ENCODE data around the gene FRMD1. TPM values are rescaled to one million over a fixed set of nuclear protein-coding genes. Genes with fewer than 3 reads are reported as not detected.

Gene FRMD1
- total and polyA plus RNA-seq, 2 donors (not counting 1 experiment from before 2014, with no cell fraction given) = not detected

GRCh38 chr6:168122521-168122920 is 43.5 kb upstream of the FRMD1 start:
- ATAC-seq (ENCODE audit: low read depth) (no peak), DNase-seq (no peak)
- H3K27me3 ChIP-seq (replicated peaks in 1 of 4; ENCODE audit: control extremely low read depth in 1 of 4, control insufficient read depth in 3 of 4, insufficient read depth in 4 of 4, low read length in 3 of 4) = no peaks in the 10 kb centered on the region
- H3K27ac ChIP-seq (ENCODE audit: low read length in 2 of 2) = no peak overlapping the region
- no peaks in the 10 kb centered on the region for H4K20me1 ChIP-seq (ENCODE audit: control insufficient read depth, insufficient read depth, low read length, poor library complexity, severe bottlenecking)
- 86% methylated on average over 9 of the region's 9 CpGs for WGBS (ENCODE audit: insufficient coverage)
- H3K4me2 ChIP-seq (replicated peaks; ENCODE audit: low read depth, low read length, poor library complexity, severe bottlenecking) = no peak overlapping the region
- H3K36me3 ChIP-seq (replicated peaks in 1 of 2; ENCODE audit: control extremely low read depth in 1 of 2, control insufficient read depth in 1 of 2, extremely low read depth in 1 of 2, insufficient read depth in 2 of 2, low read length in 1 of 2) = no peaks in the 10 kb centered on the region
- H3K4me3 Mint-ChIP-seq = no peak overlapping the region
- intact Hi-C loops (cut with micrococcal nuclease) = no loop called here
- H2AFZ ChIP-seq (ENCODE audit: insufficient read depth, low read depth, low read length, poor library complexity, severe bottlenecking) = no peak overlapping the region
- ChIA-PET CTCF (no interaction called here), POLR2A (no interaction called here)
- no peak for TF ChIP-seq EZH2 (IDR thresholded peaks at IDR 0.05; ENCODE audit: borderline replicate concordance, insufficient read depth, low read depth, low read length, poor library complexity, severe bottlenecking)
- no peak for TF ChIP-seq CTCF (IDR thresholded peaks at IDR 0.05)
- H3K4me1 Mint-ChIP-seq = no peaks in the 10 kb centered on the region
- H3K4me3 ChIP-seq (ENCODE audit: control extremely low read depth in 1 of 5, extremely low read depth in 1 of 5, insufficient read depth in 1 of 5, low read depth in 2 of 5, low read length in 4 of 5) = no peak overlapping the region
- no peaks in the 10 kb centered on the region for H3K79me2 ChIP-seq (ENCODE audit: control insufficient read depth, insufficient read depth, low read length)
- no peaks in the 10 kb centered on the region for H3K27me3 Mint-ChIP-seq
- H3K27ac Mint-ChIP-seq = no peak overlapping the region
- H3K9ac ChIP-seq (ENCODE audit: low read length) = no peak overlapping the region
- no peaks in the 10 kb centered on the region for H3K4me1 ChIP-seq (ENCODE audit: control insufficient read depth in 2 of 2, insufficient read depth in 2 of 2, low read length in 2 of 2)
- H3K9me3 ChIP-seq (ENCODE audit: control extremely low read depth in 1 of 3, control insufficient read depth in 2 of 3, insufficient read depth in 1 of 3, low read length in 2 of 3) = peaks cover 0 to 18% (median 0%) of the 10 kb centered on the region in 3 donors
- H3K9me3 Mint-ChIP-seq (ENCODE audit: insufficient read depth) = no peaks in the 10 kb centered on the region

- TF ChIP-seq CTCF (IDR thresholded peaks at IDR 0.05) (no peak), EZH2 (IDR thresholded peaks at IDR 0.05; ENCODE audit: borderline replicate concordance, insufficient read depth, low read depth, low read length, poor library complexity, severe bottlenecking) (no peak)
- H3K27me3 Mint-ChIP-seq = no peaks in the 10 kb centered on the region
- DNase-seq (no peak), ATAC-seq (ENCODE audit: low read depth) (no peak)
- ChIA-PET CTCF (no interaction called here), POLR2A (no interaction called here)
- intact Hi-C loops (cut with micrococcal nuclease) = no loop called here
- Histone ChIP-seq H2AFZ (ENCODE audit: insufficient read depth, low read depth, low read length, poor library complexity, severe bottlenecking) (no peak overlapping the region), H3K4me2 (replicated peaks; ENCODE audit: low read depth, low read length, poor library complexity, severe bottlenecking) (no peak overlapping the region), H3K9ac (ENCODE audit: low read length) (no peak overlapping the region), H3K79me2 (ENCODE audit: control insufficient read depth, insufficient read depth, low read length) (no peaks in the 10 kb centered on the region), H3K36me3 (replicated peaks in 1 of 2; ENCODE audit: control extremely low read depth in 1 of 2, control insufficient read depth in 1 of 2, extremely low read depth in 1 of 2, insufficient read depth in 2 of 2, low read length in 1 of 2) (no peaks in the 10 kb centered on the region), H3K27me3 (replicated peaks in 1 of 4; ENCODE audit: control extremely low read depth in 1 of 4, control insufficient read depth in 3 of 4, insufficient read depth in 4 of 4, low read length in 3 of 4) (no peaks in the 10 kb centered on the region), H4K20me1 (ENCODE audit: control insufficient read depth, insufficient read depth, low read length, poor library complexity, severe bottlenecking) (no peaks in the 10 kb centered on the region), H3K27ac (ENCODE audit: low read length in 2 of 2) (no peak overlapping the region), H3K4me3 (ENCODE audit: control extremely low read depth in 1 of 5, extremely low read depth in 1 of 5, insufficient read depth in 1 of 5, low read depth in 2 of 5, low read length in 4 of 5) (no peak overlapping the region), H3K9me3 (ENCODE audit: control extremely low read depth in 1 of 3, control insufficient read depth in 2 of 3, insufficient read depth in 1 of 3, low read length in 2 of 3) (peaks cover 0 to 21% (median 0%) of the 10 kb centered on the region in 3 donors), H3K4me1 (ENCODE audit: control insufficient read depth in 2 of 2, insufficient read depth in 2 of 2, low read length in 2 of 2) (no peaks in the 10 kb centered on the region)
- H3K9me3 Mint-ChIP-seq (ENCODE audit: insufficient read depth) = no peaks in the 10 kb centered on the region
- H3K4me3 Mint-ChIP-seq = no peak overlapping the region
- no peaks in the 10 kb centered on the region for H3K4me1 Mint-ChIP-seq
- H3K27ac Mint-ChIP-seq = no peak overlapping the region
- 97% methylated on average over 11 of the region's 14 CpGs for WGBS (ENCODE audit: insufficient coverage)
Observed at GRCh38 chr6:168122011-168122410, 43.0 kb upstream of the FRMD1 start.
